Rectal smooth muscle tissue (tissue), 1 donor: ENCODE results near the gene AK9.
"Not testable (repeated sequence)": the region's sequence is repeated elsewhere in the genome, so short reads cannot be mapped to it uniquely, and the experiment has no call there.

Experiments
- H3K27ac ChIP-seq: one replicate; pipeline ENCODE4 v1.7.0; 2013; ENCODE audit warnings: low read depth, low read length, inconsistent platforms
- H3K27me3 ChIP-seq: one replicate; pipeline ENCODE4 v1.7.0; 2013; ENCODE audit warnings: low read length; ENCODE audit not compliant: control insufficient read depth, insufficient read depth
- H3K36me3 ChIP-seq: one replicate; pipeline ENCODE4 v1.7.0; 2013; ENCODE audit warnings: low read length; ENCODE audit not compliant: control insufficient read depth, insufficient read depth
- H3K4me1 ChIP-seq: one replicate; pipeline ENCODE4 v1.7.0; 2013; ENCODE audit warnings: low read length; ENCODE audit not compliant: control insufficient read depth, insufficient read depth
- H3K4me3 ChIP-seq: one replicate; pipeline ENCODE4 v1.7.0; 2013; ENCODE audit warnings: low read length
- H3K9ac ChIP-seq: one replicate; pipeline ENCODE4 v1.7.0; 2013; ENCODE audit warnings: low read length

The AK9 gene

GRCh38 chr6:109595998-109596397, 95.0 kb downstream of the AK9 start:
- no peak overlapping the region for H3K9ac ChIP-seq
- no peak overlapping the region for H3K27ac ChIP-seq
- H3K4me3 ChIP-seq = no peak overlapping the region
- no peaks in the 10 kb centered on the region for H3K36me3 ChIP-seq
- H3K4me1 ChIP-seq = no peaks in the 10 kb centered on the region
- H3K27me3 ChIP-seq = no peaks in the 10 kb centered on the region

GRCh38 chr6:109580519-109580918, 110.5 kb downstream of the AK9 start:
- Histone ChIP-seq H3K27ac (no peak overlapping the region), H3K27me3 (no peaks in the 10 kb centered on the region), H3K4me3 (no peak overlapping the region), H3K4me1 (no peaks in the 10 kb centered on the region), H3K36me3 (no peaks in the 10 kb centered on the region), H3K9ac (no peak overlapping the region)

- Histone ChIP-seq H3K27ac (no peak overlapping the region), H3K27me3 (no peaks in the 10 kb centered on the region), H3K36me3 (no peaks in the 10 kb centered on the region), H3K9ac (no peak overlapping the region), H3K4me1 (no peaks in the 10 kb centered on the region), H3K4me3 (no peak overlapping the region)
These were observed 111.6 kb downstream of the AK9 start for GRCh38 chr6:109579361-109579760.

- not testable (repeated sequence) for H3K27me3 ChIP-seq, H3K27ac ChIP-seq, H3K36me3 ChIP-seq, H3K4me3 ChIP-seq, H3K9ac ChIP-seq, H3K4me1 ChIP-seq
These were observed 121.1 kb downstream of the AK9 start for GRCh38 chr6:109569901-109570300.

GRCh38 chr6:109561844-109562243, 129.2 kb downstream of the AK9 start:
- H3K4me3 ChIP-seq = no peak overlapping the region
- H3K9ac ChIP-seq = no peak overlapping the region
- H3K4me1 ChIP-seq = no peaks in the 10 kb centered on the region
- H3K27ac ChIP-seq = no peak overlapping the region
- no peaks in the 10 kb centered on the region for H3K36me3 ChIP-seq
- no peaks in the 10 kb centered on the region for H3K27me3 ChIP-seq

- Histone ChIP-seq H3K4me1 (no peaks in the 10 kb centered on the region), H3K27me3 (no peaks in the 10 kb centered on the region), H3K36me3 (no peaks in the 10 kb centered on the region), H3K4me3 (no peak overlapping the region), H3K27ac (no peak overlapping the region), H3K9ac (no peak overlapping the region)
These were observed 159.6 kb downstream of the AK9 start for GRCh38 chr6:109531446-109531845.

- H3K4me1 ChIP-seq = no peaks in the 10 kb centered on the region
- no peak overlapping the region for H3K27ac ChIP-seq
- no peak overlapping the region for H3K4me3 ChIP-seq
- H3K36me3 ChIP-seq = no peaks in the 10 kb centered on the region
- no peaks in the 10 kb centered on the region for H3K27me3 ChIP-seq
- no peak overlapping the region for H3K9ac ChIP-seq
These were observed 163.0 kb downstream of the AK9 start for GRCh38 chr6:109527989-109528388.

- Histone ChIP-seq H3K36me3 (no peaks in the 10 kb centered on the region), H3K27ac (no peak overlapping the region), H3K4me3 (no peak overlapping the region), H3K27me3 (no peaks in the 10 kb centered on the region), H3K9ac (no peak overlapping the region), H3K4me1 (no peaks in the 10 kb centered on the region)
These were observed 163.9 kb downstream of the AK9 start for GRCh38 chr6:109526905-109527628.

- no peak overlapping the region for H3K9ac ChIP-seq
These were observed 166.9 kb downstream of the AK9 start for GRCh38 chr6:109524129-109524528.

GRCh38 chr6:109523478-109523877, 167.5 kb downstream of the AK9 start:
- Histone ChIP-seq H3K27ac (no peak overlapping the region), H3K27me3 (no peaks in the 10 kb centered on the region), H3K9ac (no peak overlapping the region), H3K4me1 (no peaks in the 10 kb centered on the region), H3K4me3 (no peak overlapping the region), H3K36me3 (no peaks in the 10 kb centered on the region)

More at GRCh38 chr6:109524129-109524528, 166.9 kb downstream of the AK9 start:
- Histone ChIP-seq H3K27ac (no peak overlapping the region), H3K4me3 (no peak overlapping the region), H3K36me3 (no peaks in the 10 kb centered on the region), H3K4me1 (no peaks in the 10 kb centered on the region), H3K27me3 (no peaks in the 10 kb centered on the region)

- H3K9ac ChIP-seq = no peak overlapping the region
- H3K4me1 ChIP-seq = no peaks in the 10 kb centered on the region
- H3K27ac ChIP-seq = no peak overlapping the region
- no peaks in the 10 kb centered on the region for H3K36me3 ChIP-seq
- H3K4me3 ChIP-seq = no peak overlapping the region
- no peaks in the 10 kb centered on the region for H3K27me3 ChIP-seq
These were observed 169.9 kb downstream of the AK9 start for GRCh38 chr6:109521080-109521479.

GRCh38 chr6:109519647-109520046, 171.4 kb downstream of the AK9 start:
- not testable (repeated sequence) for H3K27me3 ChIP-seq, H3K36me3 ChIP-seq, H3K27ac ChIP-seq, H3K4me1 ChIP-seq, H3K9ac ChIP-seq, H3K4me3 ChIP-seq

- H3K36me3 ChIP-seq = no peaks in the 10 kb centered on the region
- H3K9ac ChIP-seq = no peak overlapping the region
- no peak overlapping the region for H3K27ac ChIP-seq
- no peak overlapping the region for H3K4me3 ChIP-seq
- no peaks in the 10 kb centered on the region for H3K4me1 ChIP-seq
- no peaks in the 10 kb centered on the region for H3K27me3 ChIP-seq
These were observed 174.1 kb downstream of the AK9 start for GRCh38 chr6:109516929-109517328.
